DMS79 treated with DMSO at 0.1 percent for 48 hours (cell line): ENCODE results near the gene TRAK1.

ENCODE experiments used
- DNase-seq: peaks from one replicate; lab custom pipeline; 2025; lab: John Stamatoyannopoulos, UW

TRAK1 gene

DNA sequence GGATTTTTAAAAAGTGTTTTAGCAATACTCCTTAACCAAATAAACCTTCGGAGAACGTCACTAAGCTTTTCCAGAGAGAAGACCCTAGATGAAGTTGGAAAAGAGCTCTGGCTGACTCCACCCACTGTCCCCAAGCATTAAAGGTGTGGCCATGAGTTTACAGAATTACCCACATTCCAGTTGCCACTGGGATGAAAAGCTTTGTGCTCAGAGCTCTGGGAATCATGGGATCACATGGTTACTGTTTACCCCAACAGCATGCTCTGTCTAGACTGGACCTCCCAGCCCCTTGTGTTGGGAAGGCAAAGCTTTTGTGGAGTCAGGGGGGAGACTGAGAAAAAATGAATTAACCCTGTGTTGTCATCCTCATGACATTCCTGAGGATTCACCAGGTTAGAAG lies 119.6 kb downstream of the TRAK1 start:
- DNase-seq, result no peak

DNA sequence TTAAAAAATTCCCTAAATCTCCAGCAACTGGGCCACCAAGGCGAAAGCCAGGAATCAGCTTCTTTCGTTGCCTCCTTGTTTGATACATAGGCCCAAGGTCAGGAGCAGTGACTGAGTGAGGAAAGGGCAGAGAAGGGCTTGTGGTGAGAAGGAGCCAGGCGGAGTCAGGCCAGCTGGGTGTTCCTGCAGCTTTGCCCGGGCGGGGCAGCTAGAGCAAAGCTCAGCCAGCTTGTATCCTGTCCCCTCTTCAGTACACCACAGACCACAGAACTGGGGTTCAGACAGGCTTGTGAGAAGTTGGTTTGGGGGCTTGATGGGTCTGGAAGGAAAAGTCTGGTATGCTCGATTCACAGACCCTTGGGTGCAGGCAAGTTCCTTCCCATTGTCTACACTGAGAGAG lies 122.3 kb downstream of the TRAK1 start:
- no peak for DNase-seq

- DNase-seq, result peak; percentile 67
Measured at GRCh38 chr3:42214064-42214463, 122.9 kb downstream of the TRAK1 start.

DNA sequence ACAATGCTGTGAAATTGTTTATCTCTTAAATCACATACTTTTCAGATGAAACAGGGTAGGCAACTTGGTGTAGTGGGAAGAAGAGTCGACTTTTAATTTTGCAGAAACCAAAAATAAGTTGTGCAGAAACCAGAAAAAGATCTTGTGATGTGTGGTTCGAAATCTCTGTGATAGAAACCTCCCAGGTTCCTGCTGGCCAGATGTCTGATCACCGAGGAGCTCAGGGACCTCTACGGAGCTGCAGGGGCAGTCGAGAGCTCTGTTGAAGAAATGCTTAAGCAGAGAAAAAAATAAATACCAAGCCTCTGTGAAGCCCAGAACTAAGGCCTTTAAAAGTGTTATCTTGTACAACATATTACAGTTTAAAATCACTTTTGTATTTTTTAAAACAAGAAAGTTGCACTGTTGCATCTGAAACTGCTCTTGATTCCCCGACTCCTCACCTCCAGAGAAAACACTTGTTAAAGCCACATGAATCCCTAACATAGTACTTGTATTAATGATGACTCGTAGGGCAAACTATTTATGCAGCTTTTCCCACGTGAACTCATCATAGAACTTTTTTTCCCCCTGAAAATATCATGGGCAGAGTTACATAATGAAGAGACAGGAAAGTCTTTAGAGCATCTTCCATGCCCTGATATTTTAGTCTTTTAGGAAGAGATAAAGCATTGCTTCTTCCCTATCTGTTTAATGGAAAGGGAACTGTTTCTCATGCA lies 123.6 kb downstream of the TRAK1 start:
- DNase-seq, result no peak

DNA sequence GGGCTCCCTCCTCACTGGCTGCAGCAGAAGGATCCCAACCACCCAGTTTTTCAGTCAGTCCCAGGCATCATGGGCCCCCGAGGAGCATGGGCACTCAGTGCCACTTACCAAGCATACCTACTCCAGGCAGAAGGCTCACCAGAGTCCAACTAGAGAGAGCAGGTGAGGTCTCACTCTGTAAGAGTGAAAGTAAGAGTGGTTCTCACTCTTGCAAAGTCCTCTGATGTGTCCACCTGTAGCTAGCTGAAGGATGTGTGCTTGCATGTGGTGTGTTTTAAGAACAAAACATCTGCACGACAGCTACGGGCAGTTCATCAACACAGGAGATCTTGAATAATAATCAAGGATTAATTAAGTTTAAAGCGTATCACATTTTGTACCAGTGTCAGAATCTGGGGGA lies 125.1 kb downstream of the TRAK1 start:
- no peak for DNase-seq

DNA sequence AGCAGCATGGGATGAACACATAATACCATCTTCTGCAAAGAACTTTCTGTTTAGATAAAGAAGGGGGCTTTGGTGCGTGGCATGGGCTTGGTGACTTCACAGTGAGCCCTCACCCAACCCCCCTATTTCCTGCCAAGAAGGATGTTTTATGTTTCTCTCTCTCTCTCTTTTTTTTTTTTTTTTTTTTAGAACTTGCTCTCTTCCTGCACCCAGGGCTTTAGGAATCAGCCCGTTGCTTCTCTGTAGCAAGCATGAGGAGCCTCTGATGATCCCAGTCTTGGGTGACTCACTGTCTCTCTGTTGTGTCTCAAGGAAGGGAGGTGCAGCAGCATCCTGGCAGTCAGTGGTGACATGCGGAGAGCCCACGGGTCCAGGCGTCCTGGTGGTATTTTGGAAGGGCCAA lies 125.8 kb downstream of the TRAK1 start:
- no peak for DNase-seq

DNA sequence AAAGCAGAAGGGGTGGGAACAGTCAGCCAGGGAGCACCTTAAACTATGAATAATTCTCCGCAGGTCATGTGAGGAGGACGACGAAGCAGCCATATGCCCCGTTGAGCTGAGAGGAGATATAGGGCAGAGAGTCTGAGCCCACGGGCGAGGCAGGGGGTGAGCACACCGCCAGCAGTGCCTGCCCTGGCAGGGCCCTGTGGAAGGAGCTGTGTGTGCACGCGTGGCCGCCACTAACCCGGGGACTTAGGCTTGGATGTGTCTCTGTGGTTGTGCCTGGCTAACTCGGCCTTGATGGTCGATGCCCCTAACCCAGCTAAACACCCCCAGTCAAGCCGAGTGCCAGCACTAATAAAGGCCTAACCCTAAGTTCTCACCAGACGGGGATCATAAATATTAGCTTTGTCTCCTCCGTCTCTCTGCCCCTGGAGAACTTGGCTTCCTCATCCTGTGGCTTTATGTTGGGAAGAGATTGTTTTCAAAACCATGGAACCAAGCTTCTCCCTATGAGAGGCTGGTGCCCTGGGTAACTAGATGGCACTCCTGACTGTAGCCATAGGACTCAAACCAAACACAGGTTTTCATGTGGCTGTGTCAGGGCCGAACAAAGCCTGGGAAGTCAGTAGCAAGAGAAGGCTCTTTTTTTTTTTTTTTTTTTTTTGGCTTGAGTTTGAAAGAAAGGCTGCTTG lies 129.4 kb downstream of the TRAK1 start:
- no peak for DNase-seq

GRCh38 chr3:42222942-42223693 lies 132.0 kb downstream of the TRAK1 start:
- DNase-seq, result no peak

GRCh38 chr3:42224178-42224577 lies 133.0 kb downstream of the TRAK1 start:
- no peak for DNase-seq

DNA sequence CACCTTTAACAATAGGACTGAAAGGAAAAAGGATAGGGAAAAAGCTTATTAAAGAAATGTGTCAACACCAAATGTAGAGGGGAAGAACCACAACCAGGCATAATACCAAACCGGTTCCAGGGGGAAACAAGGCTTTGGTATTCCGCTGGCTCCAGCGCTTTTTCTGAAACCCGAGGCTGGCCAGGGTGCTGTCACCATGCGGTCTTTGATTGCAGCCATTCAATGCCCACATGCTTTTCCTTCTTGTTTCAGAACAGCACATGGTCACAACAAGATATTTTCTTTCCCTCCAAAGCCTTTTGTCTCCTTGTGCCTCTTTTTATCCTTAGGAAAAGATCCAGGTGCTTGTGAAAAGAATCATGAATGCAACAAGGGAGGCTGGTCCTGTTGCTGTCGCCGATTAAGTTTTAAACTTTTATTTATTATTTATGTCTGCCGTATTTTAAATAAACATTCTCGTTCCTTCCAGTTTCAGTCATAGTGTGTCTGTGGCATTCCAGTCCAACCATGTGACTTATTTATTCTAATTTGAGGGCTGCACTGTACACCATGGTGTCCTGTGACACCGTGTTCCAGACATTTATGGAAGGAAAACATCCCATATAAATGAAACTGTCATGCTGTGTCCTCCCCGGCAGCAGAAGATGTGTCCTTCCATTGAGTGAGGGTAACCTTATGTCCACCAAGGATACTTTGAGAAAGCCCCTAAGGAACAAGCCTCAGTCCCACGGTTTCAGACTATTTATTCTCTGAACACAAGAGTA lies 133.7 kb downstream of the TRAK1 start:
- DNase-seq, result no peak

- no peak for DNase-seq
Measured at GRCh38 chr3:42225486-42226363, 134.6 kb downstream of the TRAK1 start.

GRCh38 chr3:42226470-42227425 lies 135.6 kb downstream of the TRAK1 start:
- no peak for DNase-seq

- no peak for DNase-seq
Measured at GRCh38 chr3:42228796-42229195, 137.6 kb downstream of the TRAK1 start.

- DNase-seq, result no peak
Measured at GRCh38 chr3:42229266-42229941, 138.2 kb downstream of the TRAK1 start.

DNA sequence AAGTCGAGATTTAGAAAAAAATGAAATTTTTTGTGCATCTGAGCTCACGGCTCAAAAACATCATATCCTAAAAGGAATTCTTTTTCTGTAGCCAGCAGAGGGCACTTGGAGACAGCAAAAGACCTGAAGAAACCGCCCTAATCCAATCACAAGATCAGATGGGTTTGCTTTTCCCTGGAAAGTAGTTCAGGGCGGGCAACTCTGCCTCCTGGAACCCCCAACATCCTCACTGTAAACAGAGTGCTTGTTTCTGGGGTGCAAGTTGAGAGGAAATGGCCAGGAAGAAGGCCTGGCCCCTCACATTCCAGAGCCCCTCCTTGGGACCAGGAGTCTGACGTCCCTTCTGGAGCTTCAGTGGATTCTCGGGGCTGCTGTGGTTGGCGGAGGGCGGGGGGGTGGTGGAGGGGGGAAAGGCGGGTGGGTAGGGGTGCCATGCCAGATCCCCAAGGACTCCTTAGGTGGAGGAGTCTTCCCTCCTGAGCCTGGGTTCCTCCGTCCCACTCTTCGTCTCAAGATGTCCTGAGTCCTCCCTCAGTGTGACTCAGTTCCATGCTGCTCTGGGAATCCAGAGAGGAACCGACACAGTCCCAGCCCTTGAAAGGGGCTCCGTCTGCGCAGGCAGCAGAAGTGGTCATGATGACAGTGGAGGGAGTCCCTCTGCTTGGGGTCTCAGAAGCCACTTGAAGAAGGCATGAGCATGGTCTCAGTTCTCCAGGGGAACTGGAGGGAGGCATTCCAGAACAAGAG lies 139.0 kb downstream of the TRAK1 start:
- peak; percentile 4 for DNase-seq

- no peak for DNase-seq
Measured at GRCh38 chr3:42230860-42231259, 139.7 kb downstream of the TRAK1 start.

GRCh38 chr3:42235532-42235931 lies 144.4 kb downstream of the TRAK1 start:
- DNase-seq, result no peak

- DNase-seq, result no peak
Measured at GRCh38 chr3:42236611-42237010, 145.5 kb downstream of the TRAK1 start.

DNA sequence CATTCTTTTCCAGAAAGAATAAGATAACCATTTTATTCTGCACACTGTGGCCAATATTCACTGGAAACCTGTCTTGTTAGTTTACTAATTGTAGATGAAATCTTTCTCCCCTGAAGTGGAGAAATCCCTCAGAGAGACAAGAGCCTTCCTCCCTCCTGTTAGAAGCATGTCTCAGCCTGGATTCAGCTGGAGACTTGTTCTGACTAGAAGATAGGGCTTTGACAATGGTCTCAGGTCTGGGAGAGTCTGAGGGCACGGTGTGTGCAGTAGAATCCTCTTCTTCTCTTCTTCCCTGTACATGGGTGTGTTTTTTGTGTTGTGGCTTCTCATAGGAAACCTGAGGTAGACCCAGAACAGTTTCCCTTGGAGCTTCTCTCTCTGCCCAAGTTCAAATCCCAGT lies 154.9 kb downstream of the TRAK1 start:
- DNase-seq, result no peak
